H1 (cell line): Measurements from ENCODE around the gene UROS. TPM values are rescaled to one million over a fixed set of nuclear protein-coding genes. Genes with fewer than 3 reads are reported as not detected.

Source experiments
- CTCF ChIA-PET: fragments of 300-600 bp; sonication (Branson Sonifier 250); formaldehyde crosslinking; loops from one replicate; lab custom pipeline; 2021; ENCODE audit not compliant: partially characterized antibody; lab: Charles Lee
- POLR2A ChIA-PET: fragments of 300-600 bp; sonication (Branson Sonifier 250); formaldehyde crosslinking; loops from one replicate; lab custom pipeline; 2021; ENCODE audit warnings: inconsistent platforms; ENCODE audit not compliant: partially characterized antibody; lab: Charles Lee
- DNase-seq, 2 experiments: peaks; one replicate each; pipeline versions ENCODE4 v3.0.0 to v3.0.0-alpha.2; 2010 to 2022; ENCODE audit warnings: low spot score in 2 of 2, low read depth in 1 of 2, mixed read lengths in 1 of 2
- FAIRE-seq: peaks from 2 replicates; lab custom pipeline; 2011; peaks lifted over from hg19 to GRCh38; lab: Jason Lieb, UNC
- H2AFZ ChIP-seq: 2 replicates; pipeline ENCODE4 v1.8.1; 2012; ENCODE audit warnings: low read length, inconsistent platforms
- H2AK5ac ChIP-seq: 2 replicates; pipeline ENCODE4 v1.6.1; 2013; ENCODE audit warnings: low read depth, low read length
- H2BK120ac ChIP-seq: replicated peaks from 2 replicates; pipeline ENCODE3; 2013; ENCODE audit warnings: low read depth, low read length, inconsistent platforms
- H2BK12ac ChIP-seq: 2 replicates; pipeline ENCODE4 v1.6.1; 2013; ENCODE audit warnings: low read depth, low read length
- H2BK15ac ChIP-seq: 2 replicates; pipeline ENCODE4 v1.6.1; 2013; ENCODE audit warnings: low read length
- H2BK20ac ChIP-seq: 2 replicates; pipeline ENCODE4 v1.6.1; 2013; ENCODE audit warnings: low read length
- H2BK5ac ChIP-seq: 2 replicates; pipeline ENCODE4 v1.6.1; 2013; ENCODE audit warnings: low read depth, low read length
- H3K14ac ChIP-seq: 2 replicates; pipeline ENCODE4 v1.6.1; 2013; ENCODE audit warnings: inconsistent platforms; ENCODE audit not compliant: insufficient read length
- H3K18ac ChIP-seq: 2 replicates; pipeline ENCODE4 v1.6.1; 2013; ENCODE audit warnings: low read length; ENCODE audit errors: extremely low read depth
- H3K23ac ChIP-seq: 2 replicates; pipeline ENCODE4 v1.6.1; 2013; ENCODE audit warnings: inconsistent platforms; ENCODE audit not compliant: insufficient read length
- H3K23me2 ChIP-seq: 2 replicates; pipeline ENCODE4 v1.6.1; 2013; ENCODE audit warnings: low read depth, low read length
- H3K27ac ChIP-seq: 2 replicates; pipeline ENCODE4 v1.6.1; 2011; ENCODE audit warnings: low read depth, low read length, inconsistent platforms
- H3K27me3 ChIP-seq, 4 experiments: replicated peaks in 1 of 4; 1 replicate in 1 of 4; 2 replicates in 3 of 4; pipeline versions ENCODE4 v1.6.1 to v1.8.1; 2011 to 2013; ENCODE audit warnings: low read length in 3 of 4, mild to moderate bottlenecking in 3 of 4, inconsistent platforms in 2 of 4, mixed read lengths in 2 of 4, moderate library complexity in 1 of 4; ENCODE audit not compliant: control insufficient read depth in 3 of 4, insufficient read depth in 3 of 4; ENCODE audit errors: extremely low read depth in 1 of 4
- H3K36me3 ChIP-seq, 4 experiments: 2 replicates each; pipeline versions ENCODE4 v1.6.1 to v1.8.1; 2011 to 2013; ENCODE audit warnings: mild to moderate bottlenecking in 4 of 4, low read length in 3 of 4, moderate library complexity in 2 of 4, control low read depth in 1 of 4, inconsistent platforms in 1 of 4; ENCODE audit not compliant: insufficient read depth in 4 of 4, control insufficient read depth in 2 of 4
- H3K4ac ChIP-seq: replicated peaks from 2 replicates; pipeline ENCODE3; 2013; ENCODE audit warnings: low read length, low read depth, mixed read lengths, inconsistent platforms; ENCODE audit not compliant: insufficient read length
- H3K4me1 ChIP-seq, 4 experiments: replicated peaks in 1 of 4; 1 replicate in 1 of 4; 2 replicates in 3 of 4; pipeline versions ENCODE4 v1.6.1 to v1.8.1; 2011 to 2013; ENCODE audit warnings: low read length in 3 of 4, inconsistent platforms in 2 of 4, mixed read lengths in 1 of 4; ENCODE audit not compliant: insufficient read depth in 4 of 4, control insufficient read depth in 3 of 4
- H3K4me2 ChIP-seq, 2 experiments: 2 replicates each; pipeline versions ENCODE4 v1.6.1 to v1.8.1; 2011 to 2013; ENCODE audit warnings: low read depth in 2 of 2, low read length in 2 of 2, control low read depth in 1 of 2, inconsistent platforms in 1 of 2, mild to moderate bottlenecking in 1 of 2; ENCODE audit not compliant: insufficient read depth in 1 of 2
- H3K4me3 ChIP-seq, 4 experiments: fragments of 200-600, 300-600 bp in 1 of 4; sonication (generic), shearing (Covaris generic), sonication (Bioruptor Twin) in 1 of 4; 2 replicates each; pipeline versions ENCODE4 v1.5.1 to v1.8.1; 2011 to 2016; ENCODE audit warnings: low read length in 4 of 4, low read depth in 3 of 4, control low read depth in 2 of 4, inconsistent platforms in 2 of 4, mild to moderate bottlenecking in 2 of 4, mixed read lengths in 1 of 4, moderate library complexity in 1 of 4; ENCODE audit not compliant: insufficient read depth in 2 of 4; ENCODE audit errors: extremely low read depth in 1 of 4
- H3K56ac ChIP-seq: replicated peaks from 2 replicates; pipeline ENCODE3; 2013; ENCODE audit warnings: low read depth, mild to moderate bottlenecking, mixed read lengths, low read length, inconsistent platforms; ENCODE audit not compliant: insufficient read length
- H3K79me1 ChIP-seq: 2 replicates; pipeline ENCODE4 v1.6.1; 2013; ENCODE audit warnings: low read depth, low read length, control low read depth
- H3K79me2 ChIP-seq, 2 experiments: 2 replicates each; pipeline versions ENCODE4 v1.6.1 to v1.8.1; 2012 to 2013; ENCODE audit warnings: low read length in 2 of 2, mild to moderate bottlenecking in 2 of 2, inconsistent platforms in 1 of 2; ENCODE audit not compliant: insufficient read depth in 2 of 2, control insufficient read depth in 1 of 2
- H3K9ac ChIP-seq, 4 experiments: replicated peaks in 1 of 4; 1 replicate in 1 of 4; 2 replicates in 3 of 4; pipeline versions ENCODE4 v1.6.1 to v1.8.1; 2011 to 2013; ENCODE audit warnings: low read depth in 3 of 4, low read length in 3 of 4, control low read depth in 2 of 4, mild to moderate bottlenecking in 2 of 4, moderate library complexity in 2 of 4, inconsistent platforms in 1 of 4; ENCODE audit errors: extremely low read depth in 1 of 4
- H3K9me3 ChIP-seq, 2 experiments: 2 replicates each; pipeline versions ENCODE4 v1.6.1 to v1.8.1; 2012 to 2013; ENCODE audit warnings: mild to moderate bottlenecking in 2 of 2, moderate library complexity in 2 of 2, control low read depth in 1 of 2, inconsistent platforms in 1 of 2, low read depth in 1 of 2, low read length in 1 of 2, mixed read lengths in 1 of 2; ENCODE audit not compliant: insufficient read depth in 2 of 2
- H4K20me1 ChIP-seq, 2 experiments: replicated peaks in 1 of 2; 2 replicates each; pipeline versions ENCODE3 to v1.8.1; 2011 to 2013; ENCODE audit warnings: inconsistent platforms in 2 of 2, low read length in 2 of 2, mild to moderate bottlenecking in 1 of 2; ENCODE audit not compliant: insufficient read depth in 2 of 2, control insufficient read depth in 1 of 2
- H4K5ac ChIP-seq: 2 replicates; pipeline ENCODE4 v1.6.1; 2013; ENCODE audit warnings: low read length, low read depth, mixed read lengths, inconsistent platforms; ENCODE audit not compliant: insufficient read length
- H4K8ac ChIP-seq: 2 replicates; pipeline ENCODE4 v1.8.0; 2013; ENCODE audit warnings: mild to moderate bottlenecking, moderate library complexity, low read length, inconsistent platforms; ENCODE audit not compliant: insufficient read depth; ENCODE audit errors: extremely low read depth
- H4K91ac ChIP-seq: replicated peaks from 2 replicates; pipeline ENCODE3; 2013; ENCODE audit warnings: low read length, mixed read lengths, inconsistent platforms; ENCODE audit not compliant: insufficient read length
- BRCA1 ChIP-seq: IDR thresholded peaks from 2 replicates; pipeline ENCODE4 v1.6.1; 2012; ENCODE audit warnings: low read depth, low read length, improper control_type of control experiment
- CBX5 ChIP-seq: fragments of 300-800, 300-1000 bp; sonication (generic); IDR thresholded peaks from 2 replicates; pipeline ENCODE4 v1.7.1; 2016; ENCODE audit warnings: antibody characterized with exemption, low read length, low read depth
- NANOG ChIP-seq: IDR thresholded peaks from 2 replicates; pipeline ENCODE4 v1.6.1; 2011; ENCODE audit warnings: low read length, low read depth, mild to moderate bottlenecking, inconsistent platforms; ENCODE audit not compliant: insufficient read depth, poor library complexity, severe bottlenecking
- POLR2A ChIP-seq, 2 experiments: IDR thresholded peaks; 1 replicate in 1 of 2; 2 replicates in 1 of 2; pipeline ENCODE4 v1.6.1; 2011; ENCODE audit warnings: low read depth in 2 of 2, low read length in 2 of 2, mild to moderate bottlenecking in 2 of 2; ENCODE audit errors: control extremely low read depth in 1 of 2
- RFX5 ChIP-seq: IDR thresholded peaks from 2 replicates; pipeline ENCODE4 v1.6.1; 2011; ENCODE audit warnings: low read depth, low read length, improper control_type of control experiment, borderline replicate concordance
- SUZ12 ChIP-seq: fragments of 200-600 bp; sonication (generic); IDR thresholded peaks from 2 replicates; pipeline ENCODE4 v1.6.1; 2012; ENCODE audit warnings: mild to moderate bottlenecking, inconsistent platforms, low read length, moderate library complexity, mixed read lengths
- WGBS, 2 experiments: shearing (Covaris generic) in 1 of 2; methylation state at CpG; one replicate each; pipeline versions ENCODE4 v1.1.6 to v1.1.7; 2013 to 2015; ENCODE audit warnings: low lambda C conversion rate in 2 of 2, mixed read lengths in 2 of 2, inconsistent platforms in 1 of 2, low coverage in 1 of 2, missing lambda C conversion rate in 1 of 2; ENCODE audit not compliant: insufficient replicate concordance in 2 of 2, insufficient coverage in 1 of 2, insufficient read length in 1 of 2; ENCODE audit errors: extremely low coverage in 1 of 2, missing lambda C conversion rate in 1 of 2; 5-methylcytosine and 5-hydroxymethylcytosine counted together
- polyA plus RNA-seq, 7 experiments: library from polyadenylated mRNA; depleted of rRNA in 3 of 7; stranded (reverse) in 5 of 7; unstranded in 2 of 7; fragments of >200 nt in 5 of 7; fragments of 200-250 nt in 2 of 7; gene quantifications; 1 replicate in 5 of 7; 2 replicates in 1 of 7; 4 replicates in 1 of 7; pipeline versions ENCODE4 v1.2.1 to v1.2.3, GENCODE V29; 2011 to 2013; ENCODE audit warnings: missing spikeins in 2 of 7, mixed read lengths in 2 of 7
- total RNA-seq: library from RNA; stranded (reverse); fragmentation: NEBNext Ultra II Directional; extraction: Animal tissue kit (Norgen Biotek cat#: 25700); gene quantifications from 2 replicates; pipeline ENCODE4 v1.2.1, GENCODE V29; 2021

UROS gene
- total and polyA plus RNA-seq, 2 of the 8 experiments (the other 6 are each of a cell fraction or from before 2014, with no cell fraction given) = 45.6 to 58.0 TPM

DNA sequence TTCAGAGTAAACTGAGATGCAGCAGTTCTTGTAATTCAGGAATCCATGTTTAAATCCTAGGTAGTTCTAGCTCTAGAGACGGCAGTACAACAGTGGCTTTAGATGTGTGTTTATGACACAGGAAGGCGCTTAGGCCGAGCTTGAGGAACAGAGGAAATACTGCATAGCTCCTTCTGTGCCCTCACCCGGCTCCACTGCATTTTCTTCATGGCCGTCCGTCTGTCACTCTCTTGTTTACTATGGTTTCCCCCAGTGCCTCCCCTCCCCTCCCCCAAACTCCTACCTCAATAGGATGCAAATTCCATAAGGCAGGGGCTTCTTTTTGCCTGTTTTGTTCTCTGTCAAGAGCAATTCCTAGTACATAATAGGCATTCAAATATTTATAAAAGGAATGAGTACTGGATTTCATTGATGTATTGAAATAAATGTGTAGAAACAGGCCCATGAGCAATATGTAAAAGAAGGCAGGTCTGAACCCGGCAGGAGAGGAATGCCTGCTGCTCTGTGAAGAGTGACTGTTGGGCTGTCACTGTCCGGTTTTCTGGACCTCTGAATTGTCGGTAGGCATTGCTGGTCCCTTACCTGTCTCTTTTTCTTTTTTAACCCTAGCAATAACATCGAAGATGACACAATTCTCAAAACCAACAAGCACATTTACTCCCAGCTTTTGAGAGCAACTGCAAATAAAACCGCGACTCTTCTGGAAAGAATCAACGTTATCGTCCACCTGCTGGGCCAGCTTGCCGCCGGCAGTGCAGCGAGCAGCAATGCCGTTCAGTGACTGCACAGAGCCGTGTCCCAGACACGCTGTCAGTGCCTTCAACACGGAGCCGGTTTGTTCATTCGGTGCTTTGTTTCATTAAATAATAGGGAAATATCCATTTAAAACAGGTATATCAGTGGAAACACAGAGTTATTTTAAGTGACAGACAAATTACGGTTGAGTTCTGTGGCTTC lies 60.1 kb downstream of the UROS start:
- H3K79me2 ChIP-seq = no peaks in the 10 kb centered on the region
- H3K18ac ChIP-seq = no peak overlapping the region
- no peak overlapping the region for H2BK20ac ChIP-seq
- H3K36me3 ChIP-seq = peaks cover 2 to 53% (median 31%) of the 10 kb centered on the region in 4 experiments
- H4K8ac ChIP-seq = no peak overlapping the region
- no peak overlapping the region for H2BK5ac ChIP-seq
- WGBS, 2 experiments = 90% methylated on average over 22 of the region's 24 CpGs; no CpG with 5 or more reads in 1 of the 2 experiments
- H3K79me1 ChIP-seq = no peaks in the 10 kb centered on the region
- no peaks in the 10 kb centered on the region for H3K9me3 ChIP-seq
- H3K27me3 ChIP-seq = no peaks in the 10 kb centered on the region
- CTCF ChIA-PET = interaction anchor here (1.0 kb wide), 1 partner anchor 32 kb away, joined by 3 read pairs; no protein-coding TSS in a partner anchor
- H3K23ac ChIP-seq = no peak overlapping the region
- H2AFZ ChIP-seq = no peak overlapping the region
- no peak overlapping the region for H2BK15ac ChIP-seq
- FAIRE-seq (no peak), DNase-seq (no peak)
- no peak overlapping the region for H3K4me3 ChIP-seq
- H3K23me2 ChIP-seq = no peaks in the 10 kb centered on the region
- no peak overlapping the region for H2BK12ac ChIP-seq
- no peak overlapping the region for H2AK5ac ChIP-seq
- no peak overlapping the region for H4K5ac ChIP-seq
- H3K4ac ChIP-seq = no peak overlapping the region
- H3K27ac ChIP-seq = no peak overlapping the region
- POLR2A ChIA-PET = interaction anchor here (0.8 to 1.9 kb wide), 3 partner anchors 12 to 26 kb away, joined by 3 to 4 read pairs (median 4); no protein-coding TSS in a partner anchor
- no peak overlapping the region for H3K14ac ChIP-seq
- H3K56ac ChIP-seq = no peak overlapping the region
- H4K91ac ChIP-seq = no peak overlapping the region
- no peak overlapping the region for H2BK120ac ChIP-seq
- peaks cover 0 to 9% of the 10 kb centered on the region in 2 experiments for H4K20me1 ChIP-seq
- peak overlapping the region; percentile 20 to 31; a peak in 1 of 4 replicates for H3K4me2 ChIP-seq
- H3K9ac ChIP-seq = no peak overlapping the region
- H3K4me1 ChIP-seq = peaks cover 0 to 7% (median 3%) of the 10 kb centered on the region in 4 experiments; a peak in 3 of 7 replicates
- TF ChIP-seq POLR2A (IDR thresholded peaks at IDR 0.05; ENCODE audit: control extremely low read depth in 1 of 2, low read depth in 2 of 2, low read length in 2 of 2) (no peak), SUZ12 (no peak), CBX5 (no peak), BRCA1 (no peak), RFX5 (no peak), NANOG (no peak)
